H1 (cell line): ENCODE measurements around the gene C16orf46. TPM values are rescaled to one million over a fixed set of nuclear protein-coding genes. Genes with fewer than 3 reads are reported as not detected.

Experiments used
- CTCF ChIA-PET: fragments of 300-600 bp; sonication (Branson Sonifier 250); formaldehyde crosslinking; loops from one replicate; lab custom pipeline; 2021; ENCODE audit not compliant: partially characterized antibody; lab: Charles Lee
- POLR2A ChIA-PET: fragments of 300-600 bp; sonication (Branson Sonifier 250); formaldehyde crosslinking; loops from one replicate; lab custom pipeline; 2021; ENCODE audit warnings: inconsistent platforms; ENCODE audit not compliant: partially characterized antibody; lab: Charles Lee
- DNase-seq, 2 experiments: peaks; one replicate each; pipeline versions ENCODE4 v3.0.0 to v3.0.0-alpha.2; 2010 to 2022; ENCODE audit warnings: low spot score in 2 of 2, low read depth in 1 of 2, mixed read lengths in 1 of 2
- FAIRE-seq: peaks from 2 replicates; lab custom pipeline; 2011; peaks lifted over from hg19 to GRCh38; lab: Jason Lieb, UNC
- H2AFZ ChIP-seq: 2 replicates; pipeline ENCODE4 v1.8.1; 2012; ENCODE audit warnings: low read length, inconsistent platforms
- H2AK5ac ChIP-seq: 2 replicates; pipeline ENCODE4 v1.6.1; 2013; ENCODE audit warnings: low read depth, low read length
- H2BK120ac ChIP-seq: replicated peaks from 2 replicates; pipeline ENCODE3; 2013; ENCODE audit warnings: low read depth, low read length, inconsistent platforms
- H2BK12ac ChIP-seq: 2 replicates; pipeline ENCODE4 v1.6.1; 2013; ENCODE audit warnings: low read depth, low read length
- H2BK15ac ChIP-seq: 2 replicates; pipeline ENCODE4 v1.6.1; 2013; ENCODE audit warnings: low read length
- H2BK20ac ChIP-seq: 2 replicates; pipeline ENCODE4 v1.6.1; 2013; ENCODE audit warnings: low read length
- H2BK5ac ChIP-seq: 2 replicates; pipeline ENCODE4 v1.6.1; 2013; ENCODE audit warnings: low read depth, low read length
- H3K14ac ChIP-seq: 2 replicates; pipeline ENCODE4 v1.6.1; 2013; ENCODE audit warnings: inconsistent platforms; ENCODE audit not compliant: insufficient read length
- H3K18ac ChIP-seq: 2 replicates; pipeline ENCODE4 v1.6.1; 2013; ENCODE audit warnings: low read length; ENCODE audit errors: extremely low read depth
- H3K23ac ChIP-seq: 2 replicates; pipeline ENCODE4 v1.6.1; 2013; ENCODE audit warnings: inconsistent platforms; ENCODE audit not compliant: insufficient read length
- H3K23me2 ChIP-seq: 2 replicates; pipeline ENCODE4 v1.6.1; 2013; ENCODE audit warnings: low read depth, low read length
- H3K27ac ChIP-seq: 2 replicates; pipeline ENCODE4 v1.6.1; 2011; ENCODE audit warnings: low read depth, low read length, inconsistent platforms
- H3K27me3 ChIP-seq, 4 experiments: replicated peaks in 1 of 4; 1 replicate in 1 of 4; 2 replicates in 3 of 4; pipeline versions ENCODE4 v1.6.1 to v1.8.1; 2011 to 2013; ENCODE audit warnings: low read length in 3 of 4, mild to moderate bottlenecking in 3 of 4, inconsistent platforms in 2 of 4, mixed read lengths in 2 of 4, moderate library complexity in 1 of 4; ENCODE audit not compliant: control insufficient read depth in 3 of 4, insufficient read depth in 3 of 4; ENCODE audit errors: extremely low read depth in 1 of 4
- H3K36me3 ChIP-seq, 4 experiments: 2 replicates each; pipeline versions ENCODE4 v1.6.1 to v1.8.1; 2011 to 2013; ENCODE audit warnings: mild to moderate bottlenecking in 4 of 4, low read length in 3 of 4, moderate library complexity in 2 of 4, control low read depth in 1 of 4, inconsistent platforms in 1 of 4; ENCODE audit not compliant: insufficient read depth in 4 of 4, control insufficient read depth in 2 of 4
- H3K4ac ChIP-seq: replicated peaks from 2 replicates; pipeline ENCODE3; 2013; ENCODE audit warnings: low read length, low read depth, mixed read lengths, inconsistent platforms; ENCODE audit not compliant: insufficient read length
- H3K4me1 ChIP-seq, 4 experiments: replicated peaks in 1 of 4; 1 replicate in 1 of 4; 2 replicates in 3 of 4; pipeline versions ENCODE4 v1.6.1 to v1.8.1; 2011 to 2013; ENCODE audit warnings: low read length in 3 of 4, inconsistent platforms in 2 of 4, mixed read lengths in 1 of 4; ENCODE audit not compliant: insufficient read depth in 4 of 4, control insufficient read depth in 3 of 4
- H3K4me2 ChIP-seq, 2 experiments: 2 replicates each; pipeline versions ENCODE4 v1.6.1 to v1.8.1; 2011 to 2013; ENCODE audit warnings: low read depth in 2 of 2, low read length in 2 of 2, control low read depth in 1 of 2, inconsistent platforms in 1 of 2, mild to moderate bottlenecking in 1 of 2; ENCODE audit not compliant: insufficient read depth in 1 of 2
- H3K4me3 ChIP-seq, 4 experiments: fragments of 200-600, 300-600 bp in 1 of 4; sonication (generic), shearing (Covaris generic), sonication (Bioruptor Twin) in 1 of 4; 2 replicates each; pipeline versions ENCODE4 v1.5.1 to v1.8.1; 2011 to 2016; ENCODE audit warnings: low read length in 4 of 4, low read depth in 3 of 4, control low read depth in 2 of 4, inconsistent platforms in 2 of 4, mild to moderate bottlenecking in 2 of 4, mixed read lengths in 1 of 4, moderate library complexity in 1 of 4; ENCODE audit not compliant: insufficient read depth in 2 of 4; ENCODE audit errors: extremely low read depth in 1 of 4
- H3K56ac ChIP-seq: replicated peaks from 2 replicates; pipeline ENCODE3; 2013; ENCODE audit warnings: low read depth, mild to moderate bottlenecking, mixed read lengths, low read length, inconsistent platforms; ENCODE audit not compliant: insufficient read length
- H3K79me1 ChIP-seq: 2 replicates; pipeline ENCODE4 v1.6.1; 2013; ENCODE audit warnings: low read depth, low read length, control low read depth
- H3K79me2 ChIP-seq, 2 experiments: 2 replicates each; pipeline versions ENCODE4 v1.6.1 to v1.8.1; 2012 to 2013; ENCODE audit warnings: low read length in 2 of 2, mild to moderate bottlenecking in 2 of 2, inconsistent platforms in 1 of 2; ENCODE audit not compliant: insufficient read depth in 2 of 2, control insufficient read depth in 1 of 2
- H3K9ac ChIP-seq, 4 experiments: replicated peaks in 1 of 4; 1 replicate in 1 of 4; 2 replicates in 3 of 4; pipeline versions ENCODE4 v1.6.1 to v1.8.1; 2011 to 2013; ENCODE audit warnings: low read depth in 3 of 4, low read length in 3 of 4, control low read depth in 2 of 4, mild to moderate bottlenecking in 2 of 4, moderate library complexity in 2 of 4, inconsistent platforms in 1 of 4; ENCODE audit errors: extremely low read depth in 1 of 4
- H3K9me3 ChIP-seq, 2 experiments: 2 replicates each; pipeline versions ENCODE4 v1.6.1 to v1.8.1; 2012 to 2013; ENCODE audit warnings: mild to moderate bottlenecking in 2 of 2, moderate library complexity in 2 of 2, control low read depth in 1 of 2, inconsistent platforms in 1 of 2, low read depth in 1 of 2, low read length in 1 of 2, mixed read lengths in 1 of 2; ENCODE audit not compliant: insufficient read depth in 2 of 2
- H4K20me1 ChIP-seq, 2 experiments: replicated peaks in 1 of 2; 2 replicates each; pipeline versions ENCODE3 to v1.8.1; 2011 to 2013; ENCODE audit warnings: inconsistent platforms in 2 of 2, low read length in 2 of 2, mild to moderate bottlenecking in 1 of 2; ENCODE audit not compliant: insufficient read depth in 2 of 2, control insufficient read depth in 1 of 2
- H4K5ac ChIP-seq: 2 replicates; pipeline ENCODE4 v1.6.1; 2013; ENCODE audit warnings: low read length, low read depth, mixed read lengths, inconsistent platforms; ENCODE audit not compliant: insufficient read length
- H4K8ac ChIP-seq: 2 replicates; pipeline ENCODE4 v1.8.0; 2013; ENCODE audit warnings: mild to moderate bottlenecking, moderate library complexity, low read length, inconsistent platforms; ENCODE audit not compliant: insufficient read depth; ENCODE audit errors: extremely low read depth
- H4K91ac ChIP-seq: replicated peaks from 2 replicates; pipeline ENCODE3; 2013; ENCODE audit warnings: low read length, mixed read lengths, inconsistent platforms; ENCODE audit not compliant: insufficient read length
- BCL11A ChIP-seq, 2 experiments: IDR thresholded peaks; one replicate each; pipeline ENCODE4 v1.6.1; 2011; ENCODE audit warnings: low read depth in 2 of 2, low read length in 2 of 2, mild to moderate bottlenecking in 2 of 2
- BRCA1 ChIP-seq: IDR thresholded peaks from 2 replicates; pipeline ENCODE4 v1.6.1; 2012; ENCODE audit warnings: low read depth, low read length, improper control_type of control experiment
- CREB1 ChIP-seq: IDR thresholded peaks from 2 replicates; pipeline ENCODE4 v1.6.1; 2012; ENCODE audit warnings: inconsistent platforms
- HDAC2 ChIP-seq, 2 experiments: fragments of 300-600 bp in 1 of 2; sonication (generic) in 1 of 2; IDR thresholded peaks; 2 replicates each; pipeline ENCODE4 v1.6.1; 2011 to 2012; ENCODE audit warnings: low read depth in 2 of 2, low read length in 2 of 2, mild to moderate bottlenecking in 2 of 2, moderate library complexity in 2 of 2, borderline replicate concordance in 1 of 2, inconsistent platforms in 1 of 2
- PHF8 ChIP-seq: fragments of 200-600 bp; sonication (generic); conservative IDR thresholded peaks from 2 replicates; pipeline ENCODE4 v1.7.1; 2012; ENCODE audit warnings: low read depth, mild to moderate bottlenecking, inconsistent platforms, low read length, moderate library complexity
- RAD21 ChIP-seq, 2 experiments: IDR thresholded peaks in 1 of 2; conservative IDR thresholded peaks in 1 of 2; 2 replicates each; pipeline ENCODE4 v1.6.1; 2011; ENCODE audit warnings: low read depth in 2 of 2, low read length in 2 of 2, improper control_type of control experiment in 1 of 2, inconsistent platforms in 1 of 2, mild to moderate bottlenecking in 1 of 2, moderate library complexity in 1 of 2
- SIRT6 ChIP-seq: IDR thresholded peaks from one replicate; pipeline ENCODE4 v1.7.1; 2012; ENCODE audit warnings: low read length, inconsistent platforms
- SP4 ChIP-seq: IDR thresholded peaks from 2 replicates; pipeline ENCODE4 v1.6.1; 2012; ENCODE audit warnings: low read length, inconsistent platforms
- TEAD4 ChIP-seq: IDR thresholded peaks from 2 replicates; pipeline ENCODE4 v1.6.1; 2012; ENCODE audit warnings: low read depth, low read length, inconsistent platforms, mixed read lengths
- YY1 ChIP-seq: IDR thresholded peaks from 2 replicates; pipeline ENCODE4 v1.6.1; 2011; ENCODE audit warnings: low read depth, mild to moderate bottlenecking, low read length
- WGBS, 2 experiments: shearing (Covaris generic) in 1 of 2; methylation state at CpG; one replicate each; pipeline versions ENCODE4 v1.1.6 to v1.1.7; 2013 to 2015; ENCODE audit warnings: low lambda C conversion rate in 2 of 2, mixed read lengths in 2 of 2, inconsistent platforms in 1 of 2, low coverage in 1 of 2, missing lambda C conversion rate in 1 of 2; ENCODE audit not compliant: insufficient replicate concordance in 2 of 2, insufficient coverage in 1 of 2, insufficient read length in 1 of 2; ENCODE audit errors: extremely low coverage in 1 of 2, missing lambda C conversion rate in 1 of 2; 5-methylcytosine and 5-hydroxymethylcytosine counted together
- polyA plus RNA-seq, 7 experiments: library from polyadenylated mRNA; depleted of rRNA in 3 of 7; stranded (reverse) in 5 of 7; unstranded in 2 of 7; fragments of >200 nt in 5 of 7; fragments of 200-250 nt in 2 of 7; gene quantifications; 1 replicate in 5 of 7; 2 replicates in 1 of 7; 4 replicates in 1 of 7; pipeline versions ENCODE4 v1.2.1 to v1.2.3, GENCODE V29; 2011 to 2013; ENCODE audit warnings: missing spikeins in 2 of 7, mixed read lengths in 2 of 7
- total RNA-seq: library from RNA; stranded (reverse); fragmentation: NEBNext Ultra II Directional; extraction: Animal tissue kit (Norgen Biotek cat#: 25700); gene quantifications from 2 replicates; pipeline ENCODE4 v1.2.1, GENCODE V29; 2021
- TF ChIP-seq, protein P1 (sequence below): IDR thresholded peaks from 2 replicates; pipeline ENCODE4 v1.6.1; 2012; ENCODE audit warnings: low read length, inconsistent platforms

The C16orf46 gene
- total and polyA plus RNA-seq, 2 of the 8 experiments (the other 6 are each of a cell fraction or from before 2014, with no cell fraction given): 0.48 to 0.60 TPM

DNA sequence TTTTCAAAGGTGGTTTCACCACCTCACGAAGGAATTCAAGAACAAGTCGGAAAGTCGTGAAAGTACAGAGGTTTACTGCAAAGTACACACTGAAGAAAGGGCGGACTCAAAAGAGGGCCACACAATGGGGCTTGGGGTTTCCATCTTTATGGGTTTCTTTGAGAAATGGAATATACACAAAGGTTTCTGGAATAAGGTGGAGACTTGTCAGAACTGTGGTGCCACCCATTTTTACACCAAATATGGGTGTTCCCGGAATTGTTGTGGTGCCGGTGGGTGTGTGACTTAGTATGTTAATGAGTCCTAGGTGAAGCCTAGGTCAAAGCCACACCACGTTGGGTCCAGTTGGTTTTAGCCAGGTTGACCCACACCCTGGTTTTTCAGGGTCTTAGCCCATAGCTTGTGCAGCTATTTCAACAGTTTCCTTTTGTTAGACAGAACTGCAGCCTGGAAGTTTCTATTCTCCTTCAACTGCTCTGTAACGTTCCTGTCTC lies 19.7 kb upstream of the C16orf46 start:
- Histone ChIP-seq H3K56ac (no peak overlapping the region), H3K79me1 (peaks cover 2% of the 10 kb centered on the region; the same call in 1 of the 2 replicates), H3K14ac (no peak overlapping the region), H2BK5ac (no peak overlapping the region), H2BK15ac (0 out of 2 replicates have a peak overlapping the region, but pooled peaks have one; percentile 53), H4K91ac (no peak overlapping the region), H2BK120ac (no peak overlapping the region), H2AFZ (peak overlapping the region; percentile 93), H3K4ac (no peak overlapping the region), H3K4me1 (no peaks in the 10 kb centered on the region), H3K9me3 (no peaks in the 10 kb centered on the region), H3K23ac (no peak overlapping the region), H2BK12ac (0 out of 2 replicates have a peak overlapping the region, but pooled peaks have one; percentile 42), H3K23me2 (0 out of 2 replicates have a peak, but pooled peaks cover 3% of the 10 kb centered on the region), H4K20me1 (no peaks in the 10 kb centered on the region), H3K79me2 (peaks cover 5 to 31% of the 10 kb centered on the region in 2 experiments), H3K18ac (no peak overlapping the region), H3K36me3 (peaks cover 0 to 6% (median 0%) of the 10 kb centered on the region in 4 experiments; a peak in 1 of 8 replicates), H3K4me3 (peak overlapping the region; percentile 20 to 87 (median 64); a peak in 4 of 8 replicates), H3K27me3 (no peaks in the 10 kb centered on the region), H3K4me2 (peak overlapping the region; percentile 49 to 51; a peak in 3 of 4 replicates), H2AK5ac (peak overlapping the region; percentile 75; the same call in 1 of the 2 replicates), H3K27ac (no peak overlapping the region), H2BK20ac (no peak overlapping the region), H3K9ac (no peak overlapping the region), H4K5ac (no peak overlapping the region), H4K8ac (no peak overlapping the region)
- FAIRE-seq (no peak), DNase-seq (no peak)
- CTCF ChIA-PET: interaction anchor here (1.0 to 1.4 kb wide), 2 partner anchors 20 to 45 kb away, joined by 3 to 5 read pairs; partner anchors contain the start of gene C16orf46
- POLR2A ChIA-PET: interaction anchor here (2.9 kb wide), 1 partner anchor 218 kb away, joined by 7 read pairs; the partner anchor contains the start of gene GAN
- WGBS, 2 experiments: 50% methylated on average over 8 of the region's 8 CpGs; no CpG with 5 or more reads in 1 of the 2 experiments
- TF ChIP-seq BCL11A (IDR thresholded peaks at IDR 0.05; ENCODE audit: low read depth in 2 of 2, low read length in 2 of 2) (no peak), CREB1 (no peak), PHF8 (no peak), TEAD4 (no peak), HDAC2 (IDR thresholded peaks at IDR 0.05; ENCODE audit: borderline replicate concordance in 1 of 2, low read depth in 2 of 2, low read length in 2 of 2) (no peak), SP4 (no peak), BRCA1 (no peak), SIRT6 (no peak), RAD21 (IDR thresholded peaks at IDR 0.05 in 1 of 2, conservative IDR thresholded peaks at IDR 0.05 in 1 of 2; ENCODE audit: low read depth in 2 of 2, low read length in 2 of 2) (no peak), YY1 (no peak)
- TF ChIP-seq, protein P1, sequence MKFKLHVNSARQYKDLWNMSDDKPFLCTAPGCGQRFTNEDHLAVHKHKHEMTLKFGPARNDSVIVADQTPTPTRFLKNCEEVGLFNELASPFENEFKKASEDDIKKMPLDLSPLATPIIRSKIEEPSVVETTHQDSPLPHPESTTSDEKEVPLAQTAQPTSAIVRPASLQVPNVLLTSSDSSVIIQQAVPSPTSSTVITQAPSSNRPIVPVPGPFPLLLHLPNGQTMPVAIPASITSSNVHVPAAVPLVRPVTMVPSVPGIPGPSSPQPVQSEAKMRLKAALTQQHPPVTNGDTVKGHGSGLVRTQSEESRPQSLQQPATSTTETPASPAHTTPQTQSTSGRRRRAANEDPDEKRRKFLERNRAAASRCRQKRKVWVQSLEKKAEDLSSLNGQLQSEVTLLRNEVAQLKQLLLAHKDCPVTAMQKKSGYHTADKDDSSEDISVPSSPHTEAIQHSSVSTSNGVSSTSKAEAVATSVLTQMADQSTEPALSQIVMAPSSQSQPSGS: no peak
